ENCODE results near the gene FBXO46.

GRCh38 chr19:45772130-45772840, 41.6 kb upstream of the FBXO46 start:
- TF ChIP-seq POLR2AphosphoS5 (IDR thresholded peaks at IDR 0.05) (no peak), CTCF (IDR thresholded peaks at IDR 0.05) (no peak), POLR2A (IDR thresholded peaks at IDR 0.05) (no peak)
